Breast epithelium (tissue), 4 donors: ENCODE measurements around the gene MANSC4. TPM values are rescaled to one million over a fixed set of nuclear protein-coding genes. Genes with fewer than 3 reads are reported as not detected.
A peak's percentile ranks its signal among the peaks of the same experiment; 100 is the strongest.

ENCODE experiments used
- DNase-seq, 2 donors: peaks; one replicate each; pipeline ENCODE4 v3.0.0-alpha.2; 2019; ENCODE audit warnings: low spot score in 2 of 2
- H3K27ac ChIP-seq, 2 donors: fragments of 200-600 bp; sonication (generic) in 1 of 2; one replicate each; pipeline ENCODE4 v1.5.1; 2016 to 2019; ENCODE audit warnings: mild to moderate bottlenecking in 1 of 2
- H3K27me3 ChIP-seq, 2 donors: fragments of 200-600 bp; sonication (generic) in 1 of 2; one replicate each; pipeline versions ENCODE4 v1.5.1 to v1.6.0; 2017 to 2019; ENCODE audit warnings: control low read depth in 1 of 2, mild to moderate bottlenecking in 1 of 2
- H3K36me3 ChIP-seq: fragments of 200-600 bp; one replicate; pipeline ENCODE4 v1.5.1; 2019
- H3K4me1 ChIP-seq, 2 donors: fragments of 200-600 bp; sonication (generic); one replicate each; pipeline ENCODE4 v1.5.1; 2016 to 2019; ENCODE audit warnings: control low read depth in 1 of 2
- H3K4me3 ChIP-seq, 3 donors: fragments of 200-600 bp; sonication (generic); 1 replicate in 2 of 3; 2 replicates in 1 of 3; pipeline ENCODE4 v1.5.1; 2016 to 2019; ENCODE audit warnings: mild to moderate bottlenecking in 3 of 3, moderate library complexity in 2 of 3
- H3K9me3 ChIP-seq, 2 donors: fragments of 200-600 bp; sonication (generic) in 1 of 2; one replicate each; pipeline ENCODE4 v1.5.1; 2016 to 2019; ENCODE audit warnings: control low read depth in 1 of 2
- POLR2A ChIP-seq: fragments of 450-650 bp; IDR thresholded peaks from one replicate; pipeline ENCODE4 v1.6.1; 2016; ENCODE audit warnings: antibody characterized with exemption, mild to moderate bottlenecking, moderate library complexity
- POLR2AphosphoS5 ChIP-seq, 3 donors: sonication (generic); formaldehyde crosslinking; IDR thresholded peaks; one replicate each; pipeline ENCODE4 v1.6.1; 2017; ENCODE audit warnings: antibody characterized with exemption in 3 of 3
- intact Hi-C: fragments of 100-400 bp; cut with DNase I; formaldehyde crosslinking; loops from one replicate; pipeline ENCODE4 v1.15.1; 2023; ENCODE audit warnings: low total_unique reads
- total RNA-seq, 3 donors: library from RNA; depleted of rRNA; stranded (reverse); fragments of >200 nt; gene quantifications; one replicate each; pipeline ENCODE4 v1.1.0, GENCODE V29; 2016
- TF ChIP-seq, protein P1 (sequence below), 3 donors: fragments of 450-650 bp; IDR thresholded peaks; one replicate each; pipeline ENCODE4 v1.5.1; 2016 to 2017; ENCODE audit warnings: antibody characterized with exemption in 3 of 3, mild to moderate bottlenecking in 3 of 3, moderate library complexity in 3 of 3

The MANSC4 gene
- total RNA-seq, 3 donors from 2014 or later: 0.73 TPM; not detected in 2

DNA sequence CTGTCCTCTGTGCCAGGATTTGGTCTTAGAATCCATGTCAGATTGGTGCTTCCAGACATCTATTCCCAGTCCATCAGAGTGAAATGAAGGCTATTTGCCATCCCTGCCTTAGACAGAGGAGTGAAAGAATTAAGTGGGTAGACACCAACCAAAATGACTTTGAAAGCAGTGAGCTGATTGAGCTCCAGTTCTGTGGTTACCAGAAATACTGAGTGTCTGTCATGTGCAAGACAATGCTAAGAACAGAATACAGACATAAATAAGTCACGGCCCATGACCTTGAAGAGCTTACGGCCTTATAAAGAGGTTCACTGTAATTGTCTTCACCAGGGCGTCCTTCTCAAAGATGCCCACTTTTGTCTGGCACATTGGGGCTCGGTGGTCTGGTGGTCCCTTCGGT lies 21.6 kb upstream of the MANSC4 start:
- no peaks in the 10 kb centered on the region for H3K4me1 ChIP-seq
- H3K27me3 ChIP-seq: no peaks in the 10 kb centered on the region
- no peak overlapping the region for H3K4me3 ChIP-seq
- no peaks in the 10 kb centered on the region for H3K9me3 ChIP-seq
- no peak for DNase-seq
- H3K36me3 ChIP-seq: no peaks in the 10 kb centered on the region
- TF ChIP-seq POLR2AphosphoS5 (IDR thresholded peaks at IDR 0.05) (no peak), POLR2A (no peak)
- TF ChIP-seq, protein P1, sequence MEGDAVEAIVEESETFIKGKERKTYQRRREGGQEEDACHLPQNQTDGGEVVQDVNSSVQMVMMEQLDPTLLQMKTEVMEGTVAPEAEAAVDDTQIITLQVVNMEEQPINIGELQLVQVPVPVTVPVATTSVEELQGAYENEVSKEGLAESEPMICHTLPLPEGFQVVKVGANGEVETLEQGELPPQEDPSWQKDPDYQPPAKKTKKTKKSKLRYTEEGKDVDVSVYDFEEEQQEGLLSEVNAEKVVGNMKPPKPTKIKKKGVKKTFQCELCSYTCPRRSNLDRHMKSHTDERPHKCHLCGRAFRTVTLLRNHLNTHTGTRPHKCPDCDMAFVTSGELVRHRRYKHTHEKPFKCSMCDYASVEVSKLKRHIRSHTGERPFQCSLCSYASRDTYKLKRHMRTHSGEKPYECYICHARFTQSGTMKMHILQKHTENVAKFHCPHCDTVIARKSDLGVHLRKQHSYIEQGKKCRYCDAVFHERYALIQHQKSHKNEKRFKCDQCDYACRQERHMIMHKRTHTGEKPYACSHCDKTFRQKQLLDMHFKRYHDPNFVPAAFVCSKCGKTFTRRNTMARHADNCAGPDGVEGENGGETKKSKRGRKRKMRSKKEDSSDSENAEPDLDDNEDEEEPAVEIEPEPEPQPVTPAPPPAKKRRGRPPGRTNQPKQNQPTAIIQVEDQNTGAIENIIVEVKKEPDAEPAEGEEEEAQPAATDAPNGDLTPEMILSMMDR (IDR thresholded peaks at IDR 0.05): no peak
- intact Hi-C loops: no loop called here
- no peak overlapping the region for H3K27ac ChIP-seq

DNA sequence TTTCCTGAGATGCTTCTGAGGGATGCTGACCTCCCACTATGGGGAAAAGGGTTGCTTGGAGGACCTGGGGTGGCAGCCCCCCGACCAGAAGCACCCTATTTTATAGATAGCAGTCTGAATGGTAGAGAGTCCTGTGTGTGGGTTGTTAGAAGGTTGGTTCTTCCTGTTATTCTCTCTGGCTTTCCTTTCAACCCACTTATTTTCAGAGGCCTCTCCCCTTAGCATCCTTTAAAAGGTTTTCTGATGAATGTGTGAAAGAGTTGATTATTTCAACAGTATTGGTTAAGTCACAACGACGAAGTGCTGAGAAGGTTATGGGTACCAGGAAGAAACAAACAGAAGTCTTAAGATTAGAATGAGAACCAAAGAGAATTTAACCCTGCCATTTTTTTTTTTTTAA lies 20.8 kb upstream of the MANSC4 start:
- intact Hi-C loops: no loop called here
- H3K4me1 ChIP-seq: no peaks in the 10 kb centered on the region
- no peak for DNase-seq
- no peaks in the 10 kb centered on the region for H3K36me3 ChIP-seq
- H3K27ac ChIP-seq: no peak overlapping the region
- no peaks in the 10 kb centered on the region for H3K9me3 ChIP-seq
- TF ChIP-seq, protein P1 (IDR thresholded peaks at IDR 0.05): no peak
- TF ChIP-seq POLR2AphosphoS5 (IDR thresholded peaks at IDR 0.05): no peak
- no peak for TF ChIP-seq POLR2A
- no peak overlapping the region for H3K4me3 ChIP-seq
- no peaks in the 10 kb centered on the region for H3K27me3 ChIP-seq

DNA sequence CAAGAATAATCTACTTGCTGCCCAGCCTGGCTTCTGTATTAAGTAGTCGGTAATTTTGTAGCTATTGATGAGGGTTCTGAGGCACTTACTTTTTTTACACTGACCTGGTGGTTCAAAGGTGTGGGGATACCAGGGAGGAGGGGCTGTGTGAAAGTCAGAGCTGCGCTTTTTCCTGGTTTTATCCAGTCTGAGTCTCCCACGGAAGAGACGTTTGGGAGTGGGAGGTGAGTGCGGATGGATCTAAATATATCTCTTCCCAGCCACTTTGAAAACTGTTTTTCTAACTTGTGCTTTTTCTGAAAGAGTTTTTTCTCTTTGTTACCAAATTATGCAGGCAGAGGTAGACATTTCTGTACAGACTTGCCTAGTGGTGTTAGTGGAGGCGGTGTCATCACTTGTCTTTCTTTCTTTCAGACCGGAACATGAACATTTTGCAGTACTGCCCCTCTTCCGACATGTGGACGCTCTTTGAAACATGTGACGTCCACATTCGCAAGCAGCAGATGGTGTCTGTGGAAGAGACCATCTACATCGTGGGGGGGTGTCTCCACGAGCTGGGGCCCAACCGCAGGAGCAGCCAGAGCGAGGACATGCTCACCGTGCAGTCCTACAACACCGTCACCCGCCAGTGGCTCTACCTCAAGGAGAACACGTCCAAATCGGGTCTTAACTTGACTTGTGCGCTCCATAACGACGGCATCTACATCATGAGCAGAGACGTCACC lies 17.4 kb upstream of the MANSC4 start:
- Histone ChIP-seq H3K27me3 (no peaks in the 10 kb centered on the region), H3K4me1 (no peaks in the 10 kb centered on the region), H3K9me3 (no peaks in the 10 kb centered on the region), H3K36me3 (no peaks in the 10 kb centered on the region), H3K27ac (no peak overlapping the region), H3K4me3 (no peak overlapping the region)
- intact Hi-C loops: no loop called here
- TF ChIP-seq POLR2A: no peak
- no peak for DNase-seq

DNA sequence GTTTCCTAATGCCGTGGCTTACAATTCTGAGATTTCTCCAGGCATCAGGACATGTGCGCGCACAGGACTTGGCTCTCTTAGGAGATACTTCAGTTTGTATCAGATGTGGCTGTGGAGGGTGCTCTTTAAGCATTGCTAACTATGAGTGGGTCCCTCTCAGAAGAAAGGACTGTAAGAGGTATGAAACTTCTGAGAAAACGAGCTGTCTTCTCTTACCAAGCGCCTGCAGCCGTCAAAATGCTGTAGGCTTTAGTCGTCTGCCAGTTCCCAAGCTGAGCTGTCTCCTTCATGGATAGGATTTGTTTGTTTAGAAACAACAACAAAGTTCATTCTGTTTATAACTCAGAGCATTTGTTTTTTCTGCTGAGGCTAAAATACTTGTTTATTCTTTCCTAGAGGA lies 16.1 kb upstream of the MANSC4 start:
- Histone ChIP-seq H3K4me1 (no peaks in the 10 kb centered on the region), H3K9me3 (no peaks in the 10 kb centered on the region), H3K27me3 (no peaks in the 10 kb centered on the region), H3K27ac (peak overlapping the region; percentile 5 to 20), H3K4me3 (no peak overlapping the region), H3K36me3 (no peaks in the 10 kb centered on the region)
- intact Hi-C loops: no loop called here
- DNase-seq: no peak
- TF ChIP-seq POLR2AphosphoS5 (IDR thresholded peaks at IDR 0.05): no peak
- TF ChIP-seq, protein P1 (IDR thresholded peaks at IDR 0.05): no peak
- no peak for TF ChIP-seq POLR2A

DNA sequence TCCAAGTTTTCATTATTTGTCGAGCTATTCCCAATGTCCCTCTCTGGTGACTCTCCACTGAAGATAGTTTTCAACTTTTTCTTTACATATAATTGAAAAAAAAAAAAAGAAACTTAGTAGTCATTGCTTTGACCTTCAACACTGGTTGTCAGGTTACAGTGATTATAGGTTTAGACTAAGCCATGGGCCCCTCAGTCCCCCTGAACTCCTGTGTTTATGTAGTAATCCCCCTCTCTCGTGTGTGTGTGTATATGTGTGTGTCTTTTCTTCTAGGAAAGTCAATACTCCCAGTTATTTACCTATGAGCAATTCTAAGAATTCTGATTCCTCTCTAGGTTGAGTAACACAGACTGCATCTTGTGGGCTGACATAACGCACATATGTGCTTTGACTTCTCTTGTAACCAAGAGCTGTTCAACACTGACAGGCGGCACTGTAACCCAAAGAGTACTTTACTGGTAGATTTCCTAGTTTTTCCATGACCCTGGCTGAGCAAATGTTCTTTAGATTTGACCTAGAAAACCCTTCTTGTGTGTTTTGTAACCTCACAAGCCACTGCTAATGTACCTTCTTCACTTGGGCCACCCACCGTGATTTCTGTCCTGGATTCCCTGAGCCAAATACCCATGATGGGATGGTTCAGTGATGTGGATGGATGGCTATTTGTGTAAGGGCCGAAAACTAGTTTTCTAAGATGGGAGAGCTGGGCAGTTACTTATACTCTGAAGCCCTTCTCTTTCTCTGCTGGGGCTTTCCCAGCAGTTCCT lies 15.0 kb upstream of the MANSC4 start:
- intact Hi-C loops: no loop called here
- no peak for TF ChIP-seq POLR2AphosphoS5 (IDR thresholded peaks at IDR 0.05)
- TF ChIP-seq, protein P1 (IDR thresholded peaks at IDR 0.05): no peak
- no peak for TF ChIP-seq POLR2A
- Histone ChIP-seq H3K36me3 (no peaks in the 10 kb centered on the region), H3K9me3 (no peaks in the 10 kb centered on the region), H3K4me3 (no peak overlapping the region), H3K4me1 (no peaks in the 10 kb centered on the region), H3K27me3 (no peaks in the 10 kb centered on the region), H3K27ac (peak overlapping the region; percentile 5 to 7)
- DNase-seq: no peak
